Measurements from ENCODE around the gene FAIM2.

- TF ChIP-seq, protein P1, sequence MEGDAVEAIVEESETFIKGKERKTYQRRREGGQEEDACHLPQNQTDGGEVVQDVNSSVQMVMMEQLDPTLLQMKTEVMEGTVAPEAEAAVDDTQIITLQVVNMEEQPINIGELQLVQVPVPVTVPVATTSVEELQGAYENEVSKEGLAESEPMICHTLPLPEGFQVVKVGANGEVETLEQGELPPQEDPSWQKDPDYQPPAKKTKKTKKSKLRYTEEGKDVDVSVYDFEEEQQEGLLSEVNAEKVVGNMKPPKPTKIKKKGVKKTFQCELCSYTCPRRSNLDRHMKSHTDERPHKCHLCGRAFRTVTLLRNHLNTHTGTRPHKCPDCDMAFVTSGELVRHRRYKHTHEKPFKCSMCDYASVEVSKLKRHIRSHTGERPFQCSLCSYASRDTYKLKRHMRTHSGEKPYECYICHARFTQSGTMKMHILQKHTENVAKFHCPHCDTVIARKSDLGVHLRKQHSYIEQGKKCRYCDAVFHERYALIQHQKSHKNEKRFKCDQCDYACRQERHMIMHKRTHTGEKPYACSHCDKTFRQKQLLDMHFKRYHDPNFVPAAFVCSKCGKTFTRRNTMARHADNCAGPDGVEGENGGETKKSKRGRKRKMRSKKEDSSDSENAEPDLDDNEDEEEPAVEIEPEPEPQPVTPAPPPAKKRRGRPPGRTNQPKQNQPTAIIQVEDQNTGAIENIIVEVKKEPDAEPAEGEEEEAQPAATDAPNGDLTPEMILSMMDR (IDR thresholded peaks at IDR 0.05; ENCODE audit: borderline replicate concordance, extremely low read depth, low read length, poor library complexity, severe bottlenecking), result no peak
- TF ChIP-seq EZH2 (IDR thresholded peaks at IDR 0.05; ENCODE audit: borderline replicate concordance, low read depth, low read length, severe bottlenecking), result no peak
Observed at GRCh38 chr12:49868952-49869815, 34.5 kb downstream of the FAIM2 start.
